BJ (cell line): ENCODE measurements around the gene HOXD3. TPM values are rescaled to one million over a fixed set of nuclear protein-coding genes. Genes with fewer than 3 reads are reported as not detected.

Experiments
- CTCF ChIA-PET: fragments of 350-600 bp; formaldehyde crosslinking; extraction: SDS; loops from one replicate; lab custom pipeline; 2021; ENCODE audit warnings: antibody characterized with exemption, inconsistent platforms; lab: Yijun Ruan, JAX
- POLR2A ChIA-PET: fragments of 300-600 bp; sonication (Branson Sonifier 250); formaldehyde crosslinking; extraction: SDS; loops from one replicate; lab custom pipeline; 2021; ENCODE audit warnings: antibody characterized with exemption; lab: Charles Lee
- DNase-seq: peaks from one replicate; pipeline ENCODE4 v3.0.0-alpha.2; 2011; ENCODE audit warnings: low read depth
- H3K27me3 ChIP-seq: 2 replicates; pipeline ENCODE4 v1.6.0; 2011; ENCODE audit warnings: low read length; ENCODE audit not compliant: control insufficient read depth, insufficient read depth
- H3K36me3 ChIP-seq: 2 replicates; pipeline ENCODE4 v1.5.1; 2011; ENCODE audit warnings: low read length; ENCODE audit not compliant: control insufficient read depth, insufficient read depth
- H3K4me3 ChIP-seq: 2 replicates; pipeline ENCODE4 v1.5.1; 2011; ENCODE audit warnings: low read depth, mild to moderate bottlenecking, control low read depth, low read length
- polyA plus RNA-seq: library from polyadenylated mRNA; depleted of rRNA; stranded (reverse); fragments of >200 nt; gene quantifications from 2 replicates; pipeline ENCODE4 v1.2.3, GENCODE V29; 2011
- TF ChIP-seq, protein P1 (sequence below): IDR thresholded peaks from 2 replicates; pipeline ENCODE4 v1.5.1; 2011; ENCODE audit warnings: low read depth, mild to moderate bottlenecking, control low read depth, inconsistent platforms, low read length, moderate library complexity; ENCODE audit not compliant: insufficient read depth

The HOXD3 gene
- polyA plus RNA-seq, 1 experiment = not detected

DNA sequence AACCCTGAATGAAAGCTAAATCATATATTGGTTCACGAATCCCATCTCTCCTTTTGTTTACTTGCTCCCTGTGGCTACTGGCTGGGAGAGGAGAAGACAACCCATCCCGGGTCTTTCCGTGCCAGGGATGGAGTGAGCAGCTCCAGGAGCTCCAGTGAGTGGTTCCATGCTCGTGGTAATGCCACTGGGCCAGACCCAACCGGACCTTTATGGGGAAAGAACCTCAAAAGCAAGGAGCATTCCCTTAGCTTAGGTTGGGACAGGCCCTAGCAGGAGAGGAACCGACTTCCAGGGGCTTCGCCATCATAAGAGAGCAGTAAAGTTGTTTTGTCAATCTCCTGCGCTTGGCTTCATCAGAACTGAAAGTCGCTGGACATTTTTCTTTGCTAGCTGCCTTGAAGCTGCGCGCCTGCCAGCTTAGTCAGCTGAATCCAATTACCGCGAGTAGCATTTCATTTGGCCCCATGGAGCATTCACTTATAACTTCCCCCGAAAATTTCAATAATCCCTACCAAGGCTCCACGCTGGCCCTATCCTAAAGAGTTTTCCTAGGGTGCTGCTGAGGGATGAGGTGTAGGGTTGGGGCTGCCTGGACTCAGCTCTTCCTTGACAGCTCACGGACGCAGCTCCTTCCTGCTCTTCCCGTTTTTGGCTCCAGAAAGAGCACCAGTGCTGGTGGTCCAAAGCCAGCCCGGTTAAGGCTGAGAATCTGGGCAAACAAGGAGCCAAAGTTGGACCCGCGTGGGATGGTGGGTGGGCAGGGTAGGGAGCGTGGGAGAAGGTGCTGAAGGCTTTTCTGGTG, 4.9 kb downstream of the HOXD3 start:
- ChIA-PET POLR2A (no interaction called here), CTCF (interaction anchor here (0.6 to 2.8 kb wide), 8 partner anchors 8 to 986 kb away, joined by 3 to 12 read pairs (median 4); no protein-coding TSS in a partner anchor)
- Histone ChIP-seq H3K27me3 (peaks cover 73% of the 10 kb centered on the region), H3K36me3 (no peaks in the 10 kb centered on the region), H3K4me3 (no peak overlapping the region)
- DNase-seq = no peak
- TF ChIP-seq, protein P1, sequence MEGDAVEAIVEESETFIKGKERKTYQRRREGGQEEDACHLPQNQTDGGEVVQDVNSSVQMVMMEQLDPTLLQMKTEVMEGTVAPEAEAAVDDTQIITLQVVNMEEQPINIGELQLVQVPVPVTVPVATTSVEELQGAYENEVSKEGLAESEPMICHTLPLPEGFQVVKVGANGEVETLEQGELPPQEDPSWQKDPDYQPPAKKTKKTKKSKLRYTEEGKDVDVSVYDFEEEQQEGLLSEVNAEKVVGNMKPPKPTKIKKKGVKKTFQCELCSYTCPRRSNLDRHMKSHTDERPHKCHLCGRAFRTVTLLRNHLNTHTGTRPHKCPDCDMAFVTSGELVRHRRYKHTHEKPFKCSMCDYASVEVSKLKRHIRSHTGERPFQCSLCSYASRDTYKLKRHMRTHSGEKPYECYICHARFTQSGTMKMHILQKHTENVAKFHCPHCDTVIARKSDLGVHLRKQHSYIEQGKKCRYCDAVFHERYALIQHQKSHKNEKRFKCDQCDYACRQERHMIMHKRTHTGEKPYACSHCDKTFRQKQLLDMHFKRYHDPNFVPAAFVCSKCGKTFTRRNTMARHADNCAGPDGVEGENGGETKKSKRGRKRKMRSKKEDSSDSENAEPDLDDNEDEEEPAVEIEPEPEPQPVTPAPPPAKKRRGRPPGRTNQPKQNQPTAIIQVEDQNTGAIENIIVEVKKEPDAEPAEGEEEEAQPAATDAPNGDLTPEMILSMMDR = no peak

DNA sequence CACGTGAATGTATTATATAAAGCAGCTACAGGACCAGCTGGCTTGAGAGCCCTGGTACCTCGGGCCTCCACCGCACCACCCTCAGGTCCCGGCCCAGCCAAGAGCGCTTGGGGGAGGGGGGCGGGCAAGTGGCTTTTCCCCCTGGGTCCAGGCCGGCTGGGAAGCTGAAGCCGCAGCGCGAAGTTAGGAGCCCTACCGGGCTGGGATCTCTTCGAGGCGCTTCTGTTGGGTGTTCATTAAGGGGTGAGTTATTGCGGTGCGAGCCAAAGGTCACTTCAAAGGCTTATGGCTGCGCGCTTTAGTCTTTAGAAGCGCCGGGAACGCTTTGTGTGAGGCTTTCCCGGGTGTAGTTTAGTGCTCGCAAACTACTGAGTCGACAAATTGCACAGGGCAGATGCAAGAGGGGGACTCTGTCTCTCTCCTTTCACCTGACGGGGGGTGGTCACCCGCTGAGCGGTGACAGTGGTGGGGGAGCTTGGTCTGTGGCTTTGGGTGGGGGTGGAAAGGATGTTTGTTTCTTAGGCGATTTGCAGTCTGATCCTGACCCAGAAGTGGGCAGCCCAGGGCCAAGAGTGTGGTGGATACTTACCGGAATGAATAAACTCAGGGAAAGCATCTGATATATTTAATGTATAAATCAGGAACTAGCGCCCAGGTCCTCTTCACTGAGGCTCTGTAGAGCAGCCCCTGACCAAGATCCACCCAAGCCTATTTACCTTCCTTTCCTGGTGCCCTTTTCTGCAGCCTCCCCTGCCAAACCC, 6.0 kb downstream of the HOXD3 start:
- TF ChIP-seq, protein P1 = no peak
- Histone ChIP-seq H3K4me3 (no peak overlapping the region), H3K36me3 (no peaks in the 10 kb centered on the region), H3K27me3 (peaks cover 69% of the 10 kb centered on the region)
- CTCF ChIA-PET = interaction anchor here (1.2 to 2.8 kb wide), 3 partner anchors 9 to 292 kb away, joined by 3 to 12 read pairs (median 8); no protein-coding TSS in a partner anchor
- no peak for DNase-seq
- POLR2A ChIA-PET = no interaction called here

DNA sequence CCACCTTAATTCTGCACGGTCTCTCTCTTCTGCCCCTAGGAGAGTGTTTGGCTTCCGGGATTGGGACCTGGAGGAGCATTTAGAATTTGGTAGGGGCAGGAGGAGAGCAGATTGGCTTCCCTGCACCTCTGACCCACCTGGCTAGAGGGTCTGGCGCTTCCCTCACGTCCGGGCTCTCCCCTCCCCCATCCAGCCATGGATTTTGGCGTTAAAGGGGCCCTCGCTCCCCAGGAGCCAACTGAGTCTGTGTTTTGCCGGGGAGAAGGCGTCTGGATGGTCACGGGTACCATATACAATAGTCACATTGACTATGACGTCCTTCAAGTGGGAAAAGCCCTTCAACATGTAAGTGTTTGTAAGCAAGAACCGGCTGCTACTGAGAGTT, 6.6 kb downstream of the HOXD3 start:
- POLR2A ChIA-PET = no interaction called here
- CTCF ChIA-PET = interaction anchor here (2.8 kb wide), 1 partner anchor 291 kb away, joined by 8 read pairs; no protein-coding TSS in a partner anchor
- TF ChIP-seq, protein P1 = no peak
- Histone ChIP-seq H3K36me3 (no peaks in the 10 kb centered on the region), H3K27me3 (peaks cover 65% of the 10 kb centered on the region), H3K4me3 (no peak overlapping the region)
- no peak for DNase-seq

DNA sequence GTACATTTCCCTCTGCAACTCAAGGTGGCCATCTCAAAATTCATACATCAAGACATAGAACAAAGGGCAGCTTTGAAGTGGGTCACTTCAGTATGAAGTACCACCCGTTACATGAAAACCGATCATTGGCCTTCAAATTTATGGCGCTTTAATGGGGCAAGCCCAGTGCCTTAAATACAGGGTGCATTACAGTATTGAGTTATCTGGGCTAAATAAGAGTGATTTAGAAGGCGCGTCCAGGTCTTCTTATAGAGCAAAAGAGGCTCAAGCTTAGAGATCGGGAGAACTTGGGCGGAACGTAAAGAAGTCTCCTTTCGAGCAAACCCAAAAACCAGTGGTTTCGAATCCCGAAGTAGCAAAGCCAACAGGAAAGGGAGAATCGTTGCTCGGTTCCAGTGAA, 7.1 kb downstream of the HOXD3 start:
- no peaks in the 10 kb centered on the region for H3K36me3 ChIP-seq
- TF ChIP-seq, protein P1 = no peak
- ChIA-PET CTCF (interaction anchor here (0.6 to 1.0 kb wide), 2 partner anchors 390 to 1569 kb away, joined by 3 to 4 read pairs; no protein-coding TSS in a partner anchor), POLR2A (no interaction called here)
- no peak for DNase-seq
- H3K27me3 ChIP-seq = peaks cover 62% of the 10 kb centered on the region
- no peak overlapping the region for H3K4me3 ChIP-seq
